Smooth muscle cell (in vitro differentiated cells): ENCODE results near the gene TUFT1. TPM values are rescaled to one million over a fixed set of nuclear protein-coding genes. Genes with fewer than 3 reads are reported as not detected.

Experiments
- DNase-seq: peaks from one replicate; lab custom pipeline; 2025; ENCODE audit not compliant: unreplicated experiment; lab: John Stamatoyannopoulos, UW
- H2AFZ ChIP-seq: fragments of 200-600 bp; sonication (generic); 2 replicates; pipeline ENCODE4 v1.6.0; 2016; ENCODE audit warnings: antibody characterized with exemption, low read depth, mild to moderate bottlenecking
- H3F3A ChIP-seq: fragments of 200-600 bp; sonication (generic); 2 replicates; pipeline ENCODE4 v1.6.0; 2017; ENCODE audit warnings: antibody characterized with exemption, low read depth
- H3K27ac ChIP-seq: fragments of 200-600 bp; sonication (generic); 2 replicates; pipeline ENCODE4 v1.5.1; 2016; ENCODE audit warnings: low read depth, mild to moderate bottlenecking
- H3K27me3 ChIP-seq: fragments of 200-600 bp; sonication (generic); 2 replicates; pipeline ENCODE4 v1.6.1; 2016; ENCODE audit warnings: low read depth, mild to moderate bottlenecking
- H3K36me3 ChIP-seq: fragments of 200-600 bp; sonication (generic); 2 replicates; pipeline ENCODE4 v1.5.1; 2016; ENCODE audit warnings: low read depth
- H3K4me1 ChIP-seq: fragments of 200-600 bp; sonication (generic); 2 replicates; pipeline ENCODE4 v1.5.1; 2016; ENCODE audit warnings: low read depth
- H3K4me2 ChIP-seq: fragments of 200-600 bp; sonication (generic); 2 replicates; pipeline ENCODE4 v1.6.0; 2016; ENCODE audit warnings: mild to moderate bottlenecking
- H3K4me3 ChIP-seq: fragments of 200-600 bp; sonication (generic); 2 replicates; pipeline ENCODE4 v1.5.1; 2016; ENCODE audit warnings: mild to moderate bottlenecking
- H3K79me2 ChIP-seq: fragments of 200-600 bp; sonication (generic); 2 replicates; pipeline ENCODE4 v1.6.0; 2016; ENCODE audit warnings: low read depth, mild to moderate bottlenecking
- H3K9ac ChIP-seq: fragments of 200-600 bp; sonication (generic); 2 replicates; pipeline ENCODE4 v1.6.0; 2016; ENCODE audit warnings: low read depth
- H3K9me3 ChIP-seq: fragments of 200-600 bp; sonication (generic); replicated peaks from 2 replicates; pipeline ENCODE4 v1.5.1; 2016; ENCODE audit warnings: low read depth
- H4K20me1 ChIP-seq: fragments of 200-600 bp; sonication (generic); 2 replicates; pipeline ENCODE4 v1.6.0; 2016; ENCODE audit warnings: low read depth
- CTCF ChIP-seq: fragments of 200-600 bp; sonication (generic); IDR thresholded peaks from 2 replicates; pipeline ENCODE4 v1.5.1; 2017; ENCODE audit warnings: borderline replicate concordance, mild to moderate bottlenecking, antibody characterized with exemption; ENCODE audit not compliant: insufficient read depth, poor library complexity, severe bottlenecking
- WGBS: methylation state at CpG from one replicate; pipeline ENCODE4 v1.1.7; 2016; ENCODE audit warnings: low lambda C conversion rate; 5-methylcytosine and 5-hydroxymethylcytosine counted together
- polyA plus RNA-seq: library from polyadenylated mRNA; unstranded; fragments of >200 nt; fragmentation: Nextera tagmentation; extraction: Ambion mirVana; gene quantifications from 2 replicates; pipeline ENCODE4 v1.2.1, GENCODE V29; 2016
- total RNA-seq: library from RNA; depleted of rRNA; stranded (reverse); fragments of >200 nt; gene quantifications from 2 replicates; pipeline ENCODE4 v1.2.3, GENCODE V29; 2014

The TUFT1 gene
- total and polyA plus RNA-seq, 2 experiments from 2014 or later = 15.1 to 20.0 TPM

- Histone ChIP-seq H3K79me2 (no peaks in the 10 kb centered on the region), H3K27ac (no peak overlapping the region), H3K27me3 (no peaks in the 10 kb centered on the region), H3K4me1 (no peaks in the 10 kb centered on the region), H3K9me3 (no peaks in the 10 kb centered on the region), H3K36me3 (no peaks in the 10 kb centered on the region), H2AFZ (no peak overlapping the region), H3K4me3 (no peak overlapping the region), H3K9ac (no peak overlapping the region), H3K4me2 (no peak overlapping the region), H4K20me1 (no peaks in the 10 kb centered on the region), H3F3A (no peaks in the 10 kb centered on the region)
- 67% methylated on average over 7 of the region's 7 CpGs for WGBS
- TF ChIP-seq CTCF = no peak
- DNase-seq = no peak
Observed at GRCh38 chr1:151502859-151503780, 37.0 kb upstream of the TUFT1 start.

DNA sequence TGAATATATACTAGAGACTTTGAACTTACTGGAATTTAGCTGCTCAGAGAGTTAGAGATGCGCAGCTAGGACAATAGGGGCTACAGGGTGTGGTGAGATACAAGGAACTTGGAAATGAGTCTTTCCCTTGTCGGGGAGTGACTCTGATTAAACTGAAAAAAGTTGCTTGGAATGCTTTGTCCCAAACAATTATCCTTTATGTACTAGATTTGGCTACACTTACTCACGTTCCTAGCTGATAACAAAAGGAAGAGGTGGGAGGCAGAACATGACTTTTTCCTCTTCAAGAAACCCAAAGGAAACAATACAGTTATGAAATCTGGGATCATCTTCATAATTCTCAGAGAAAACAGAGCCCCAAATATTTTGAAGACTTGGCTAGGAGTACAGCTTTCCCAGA lies 35.9 kb upstream of the TUFT1 start:
- Histone ChIP-seq H3K27me3 (no peaks in the 10 kb centered on the region), H3F3A (no peaks in the 10 kb centered on the region), H2AFZ (no peak overlapping the region), H3K4me2 (no peak overlapping the region), H3K4me1 (no peaks in the 10 kb centered on the region), H3K27ac (no peak overlapping the region), H3K4me3 (no peak overlapping the region), H3K9me3 (no peaks in the 10 kb centered on the region), H3K36me3 (no peaks in the 10 kb centered on the region), H4K20me1 (no peaks in the 10 kb centered on the region), H3K9ac (no peak overlapping the region), H3K79me2 (no peaks in the 10 kb centered on the region)
- no peak for DNase-seq
- 56% methylated on average over 3 of the region's 3 CpGs for WGBS
- TF ChIP-seq CTCF = no peak

GRCh38 chr1:151504759-151505158 lies 35.4 kb upstream of the TUFT1 start:
- WGBS = 85% methylated on average over 4 of the region's 4 CpGs
- H3F3A ChIP-seq = no peaks in the 10 kb centered on the region
- H3K4me1 ChIP-seq = no peaks in the 10 kb centered on the region
- DNase-seq = no peak
- H4K20me1 ChIP-seq = no peaks in the 10 kb centered on the region
- no peak overlapping the region for H3K27ac ChIP-seq
- no peak overlapping the region for H3K9ac ChIP-seq
- H3K27me3 ChIP-seq = no peaks in the 10 kb centered on the region
- TF ChIP-seq CTCF = no peak
- H3K4me3 ChIP-seq = no peak overlapping the region
- no peaks in the 10 kb centered on the region for H3K36me3 ChIP-seq
- no peaks in the 10 kb centered on the region for H3K79me2 ChIP-seq
- H3K4me2 ChIP-seq = no peak overlapping the region
- no peak overlapping the region for H2AFZ ChIP-seq
- no peaks in the 10 kb centered on the region for H3K9me3 ChIP-seq
